Measurements from ENCODE around the gene MAP1LC3B.

GRCh38 chr16:87416826-87417527 lies 24.8 kb downstream of the MAP1LC3B start:
- TF ChIP-seq POLR2AphosphoS5 (IDR thresholded peaks at IDR 0.05) (no peak), CTCF (IDR thresholded peaks at IDR 0.05) (peak; percentile 24 to 66 (median 60)), POLR2A (IDR thresholded peaks at IDR 0.05) (no peak)
